PC-3 (cell line): Measurements from ENCODE around the gene MNT.

ENCODE experiments used
- EZH2 ChIP-seq: fragments of 300-600 bp; sonication (generic); IDR thresholded peaks from one replicate; pipeline ENCODE4 v1.6.1; 2017; ENCODE audit warnings: antibody characterized with exemption, mild to moderate bottlenecking, low read length; ENCODE audit not compliant: unreplicated experiment
- EZH2phosphoT487 ChIP-seq: fragments of 300-600 bp; sonication (generic); IDR thresholded peaks from 2 replicates; pipeline ENCODE4 v1.6.1; 2018; ENCODE audit warnings: mild to moderate bottlenecking, antibody characterized with exemption, low read length, borderline replicate concordance
- TF ChIP-seq, protein P1 (sequence below): fragments of 300-600 bp; sonication (generic); conservative IDR thresholded peaks from 2 replicates; pipeline ENCODE4 v1.5.1; 2017; ENCODE audit warnings: antibody characterized with exemption, low read depth, mild to moderate bottlenecking, low read length

DNA sequence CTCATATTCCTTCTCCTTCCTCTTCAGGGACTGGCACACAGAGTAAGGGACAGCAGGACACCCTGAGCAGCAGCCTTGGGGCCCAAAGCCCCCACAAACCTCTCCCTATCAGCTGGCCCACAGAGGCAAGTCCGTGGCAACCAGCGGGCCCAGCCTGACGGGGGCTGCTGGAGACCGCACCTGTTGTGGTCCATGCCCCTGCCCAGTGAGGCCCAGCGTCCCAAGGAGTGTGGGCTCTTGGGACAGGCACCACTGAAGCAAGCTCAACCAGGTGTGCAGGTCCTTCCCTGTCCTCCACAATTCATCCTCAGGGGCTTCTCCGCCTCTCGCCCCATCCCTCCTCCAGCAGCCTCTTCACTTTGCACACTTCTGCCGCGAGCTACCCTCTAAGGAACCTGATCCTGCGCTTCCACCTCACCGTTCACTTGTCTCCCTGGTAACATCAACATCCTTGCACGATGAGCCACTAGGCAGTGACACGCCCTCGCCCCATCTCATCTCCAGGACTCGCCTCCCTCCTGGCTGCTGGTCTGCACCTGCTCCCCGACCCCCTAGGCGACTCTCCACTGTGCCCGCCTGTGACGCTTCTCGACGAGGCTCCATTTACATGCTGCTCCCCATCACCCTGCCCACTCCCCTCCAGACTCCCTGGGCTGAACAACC is 12.7 kb downstream of the MNT start:
- TF ChIP-seq, protein P1, sequence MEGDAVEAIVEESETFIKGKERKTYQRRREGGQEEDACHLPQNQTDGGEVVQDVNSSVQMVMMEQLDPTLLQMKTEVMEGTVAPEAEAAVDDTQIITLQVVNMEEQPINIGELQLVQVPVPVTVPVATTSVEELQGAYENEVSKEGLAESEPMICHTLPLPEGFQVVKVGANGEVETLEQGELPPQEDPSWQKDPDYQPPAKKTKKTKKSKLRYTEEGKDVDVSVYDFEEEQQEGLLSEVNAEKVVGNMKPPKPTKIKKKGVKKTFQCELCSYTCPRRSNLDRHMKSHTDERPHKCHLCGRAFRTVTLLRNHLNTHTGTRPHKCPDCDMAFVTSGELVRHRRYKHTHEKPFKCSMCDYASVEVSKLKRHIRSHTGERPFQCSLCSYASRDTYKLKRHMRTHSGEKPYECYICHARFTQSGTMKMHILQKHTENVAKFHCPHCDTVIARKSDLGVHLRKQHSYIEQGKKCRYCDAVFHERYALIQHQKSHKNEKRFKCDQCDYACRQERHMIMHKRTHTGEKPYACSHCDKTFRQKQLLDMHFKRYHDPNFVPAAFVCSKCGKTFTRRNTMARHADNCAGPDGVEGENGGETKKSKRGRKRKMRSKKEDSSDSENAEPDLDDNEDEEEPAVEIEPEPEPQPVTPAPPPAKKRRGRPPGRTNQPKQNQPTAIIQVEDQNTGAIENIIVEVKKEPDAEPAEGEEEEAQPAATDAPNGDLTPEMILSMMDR: no peak
- TF ChIP-seq EZH2: no peak
- TF ChIP-seq EZH2phosphoT487: no peak
